HG03064 (cell line): ENCODE data around the gene TCF15.

ENCODE experiments used
- ATAC-seq: cut with Tn5 transposase; IDR thresholded peaks from one replicate; pipeline ENCODE4 v1.9.1; 2021; ENCODE audit warnings: low read depth; ENCODE audit not compliant: unreplicated experiment

Gene TCF15

GRCh38 chr20:610130-611046 is at the start of gene TCF15:
TSS of gene TCF15 (minus strand) at chr20:610309. CDS start at chr20:610237, 72 bp downstream.
- ATAC-seq, result no peak

- ATAC-seq, result no peak
These were observed 48.7 kb upstream of the TCF15 start for GRCh38 chr20:658731-659291.

GRCh38 chr20:658202-658601 is 48.1 kb upstream of the TCF15 start:
- ATAC-seq, result no peak

- ATAC-seq, result no peak
These were observed 45.9 kb upstream of the TCF15 start for GRCh38 chr20:655726-656624.

GRCh38 chr20:654417-654750 is 44.3 kb upstream of the TCF15 start:
- ATAC-seq, result no peak

GRCh38 chr20:653590-654416 is 43.7 kb upstream of the TCF15 start:
- ATAC-seq, result no peak

- ATAC-seq, result peak; percentile 88
These were observed 43.0 kb upstream of the TCF15 start, which contains the start of gene SRXN1 for GRCh38 chr20:653110-653589. TSS of gene SRXN1 (minus strand) at chr20:653200. CDS start at chr20:653185, 15 bp downstream.

- peak; percentile 18 for ATAC-seq
These were observed 42.6 kb upstream of the TCF15 start for GRCh38 chr20:652615-653109.

GRCh38 chr20:651713-652614 is 41.9 kb upstream of the TCF15 start:
- no peak for ATAC-seq

- no peak for ATAC-seq
These were observed 40.8 kb upstream of the TCF15 start for GRCh38 chr20:650954-651353.

GRCh38 chr20:650281-650680 is 40.2 kb upstream of the TCF15 start:
- ATAC-seq, result no peak

GRCh38 chr20:647479-648019 is 37.4 kb upstream of the TCF15 start:
- no peak for ATAC-seq

- ATAC-seq, result no peak
These were observed 36.7 kb upstream of the TCF15 start for GRCh38 chr20:646868-647233.

GRCh38 chr20:646107-646867 is 36.2 kb upstream of the TCF15 start:
- ATAC-seq, result no peak

- ATAC-seq, result no peak
These were observed 35.4 kb upstream of the TCF15 start for GRCh38 chr20:645318-646106.

GRCh38 chr20:644692-645317 is 34.7 kb upstream of the TCF15 start:
- ATAC-seq, result no peak
